ENCODE data around the gene JARID2.

DNA sequence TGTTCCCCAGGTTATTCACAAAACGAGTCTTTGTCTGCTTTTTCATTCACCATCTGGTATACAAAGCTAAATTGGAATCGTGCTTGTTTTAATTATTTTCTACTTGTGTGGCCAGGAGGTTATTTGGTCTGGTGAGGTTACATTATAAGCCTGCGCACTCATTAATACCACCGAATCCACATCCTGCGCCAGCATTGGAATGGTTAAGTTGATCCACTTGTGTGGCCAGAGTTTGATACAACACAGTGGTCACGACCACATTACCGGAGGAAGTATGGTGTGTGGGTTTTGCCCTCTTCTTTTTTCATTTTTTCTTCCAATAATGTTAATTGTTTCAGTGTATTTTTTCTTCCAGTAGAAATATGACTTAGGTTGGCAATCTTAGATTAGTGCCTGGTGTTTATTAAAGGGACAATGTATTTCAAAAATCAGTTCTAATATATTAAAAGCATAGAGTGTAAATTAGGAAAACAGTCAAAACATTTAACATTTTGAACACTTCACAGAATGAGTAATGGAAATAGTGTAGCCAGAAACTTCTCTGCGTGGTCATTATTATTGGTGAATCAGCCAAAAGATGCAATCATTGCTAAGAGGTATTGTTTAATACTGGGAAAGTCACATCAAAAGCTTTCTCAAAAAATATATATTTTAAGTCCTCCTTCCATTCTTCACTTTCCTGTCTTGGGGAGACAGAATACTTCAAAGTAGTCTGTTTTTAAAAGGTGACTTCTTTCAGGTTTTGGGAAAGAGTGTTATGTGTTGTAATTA is 84.5 kb downstream of the JARID2 start:
- TF ChIP-seq CTCF (IDR thresholded peaks at IDR 0.05; ENCODE audit: low read depth, low read length): no peak
- no peak for TF ChIP-seq MYC (IDR thresholded peaks at IDR 0.05; ENCODE audit: low read depth, low read length)

Data from NB4 (cell line).